Fibroblast of pulmonary artery (primary cell): ENCODE results near the gene KRT10.

Source experiments
- DNase-seq: peaks from one replicate; pipeline ENCODE4 v3.0.0-alpha.2; 2010; ENCODE audit warnings: low read depth
- H3K4me3 ChIP-seq: replicated peaks from 2 replicates; pipeline ENCODE4 v1.5.1; 2011; ENCODE audit warnings: low read depth, mild to moderate bottlenecking, control low read depth, low read length, moderate library complexity
- CTCF ChIP-seq: IDR thresholded peaks from 2 replicates; pipeline ENCODE4 v1.5.1; 2011; ENCODE audit warnings: mild to moderate bottlenecking, control low read depth, low read length, inconsistent platforms; ENCODE audit errors: missing control alignments

Gene KRT10

GRCh38 chr17:40822132-40822812 lies at the start of gene KRT10:
Gene KRT10, minus strand, starts transcription at chr17:40822614. Its CDS starts 29 bp downstream, at chr17:40822585.
- TF ChIP-seq CTCF, result no peak
- no peak within 1 kb of the TSS for H3K4me3 ChIP-seq
- DNase-seq, result no peak

GRCh38 chr17:40871316-40871715 lies 48.9 kb upstream of the KRT10 start:
- no peak for TF ChIP-seq CTCF
- DNase-seq, result no peak
- no peak overlapping the region for H3K4me3 ChIP-seq

GRCh38 chr17:40870136-40870535 lies 47.7 kb upstream of the KRT10 start:
- no peak overlapping the region for H3K4me3 ChIP-seq
- TF ChIP-seq CTCF, result no peak
- DNase-seq, result no peak

GRCh38 chr17:40866838-40867237 lies 44.4 kb upstream of the KRT10 start, which contains the start of gene KRT12:
Gene KRT12, minus strand, starts transcription at chr17:40867223. Its CDS starts 37 bp downstream, at chr17:40867186.
- TF ChIP-seq CTCF, result no peak
- DNase-seq, result no peak

GRCh38 chr17:40864661-40865390 lies 42.4 kb upstream of the KRT10 start:
- H3K4me3 ChIP-seq, result no peak overlapping the region
- DNase-seq, result no peak
- no peak for TF ChIP-seq CTCF

More at GRCh38 chr17:40866838-40867237, 44.4 kb upstream of the KRT10 start, which contains the start of gene KRT12:
- H3K4me3 ChIP-seq, result no peak within 1 kb of the TSS

GRCh38 chr17:40862985-40863733 lies 40.7 kb upstream of the KRT10 start:
- H3K4me3 ChIP-seq, result no peak overlapping the region
- peak; percentile 10 for DNase-seq
- TF ChIP-seq CTCF, result peak; percentile 43
